ENCODE results near the gene GSN. TPM values are rescaled to one million over a fixed set of nuclear protein-coding genes. Genes with fewer than 3 reads are reported as not detected.

The GSN gene
- total RNA-seq, 5 donors from 2014 or later (not counting 1 experiment from before 2014, with no cell fraction given): 6.3 to 8.8 (median 8.4) TPM

DNA sequence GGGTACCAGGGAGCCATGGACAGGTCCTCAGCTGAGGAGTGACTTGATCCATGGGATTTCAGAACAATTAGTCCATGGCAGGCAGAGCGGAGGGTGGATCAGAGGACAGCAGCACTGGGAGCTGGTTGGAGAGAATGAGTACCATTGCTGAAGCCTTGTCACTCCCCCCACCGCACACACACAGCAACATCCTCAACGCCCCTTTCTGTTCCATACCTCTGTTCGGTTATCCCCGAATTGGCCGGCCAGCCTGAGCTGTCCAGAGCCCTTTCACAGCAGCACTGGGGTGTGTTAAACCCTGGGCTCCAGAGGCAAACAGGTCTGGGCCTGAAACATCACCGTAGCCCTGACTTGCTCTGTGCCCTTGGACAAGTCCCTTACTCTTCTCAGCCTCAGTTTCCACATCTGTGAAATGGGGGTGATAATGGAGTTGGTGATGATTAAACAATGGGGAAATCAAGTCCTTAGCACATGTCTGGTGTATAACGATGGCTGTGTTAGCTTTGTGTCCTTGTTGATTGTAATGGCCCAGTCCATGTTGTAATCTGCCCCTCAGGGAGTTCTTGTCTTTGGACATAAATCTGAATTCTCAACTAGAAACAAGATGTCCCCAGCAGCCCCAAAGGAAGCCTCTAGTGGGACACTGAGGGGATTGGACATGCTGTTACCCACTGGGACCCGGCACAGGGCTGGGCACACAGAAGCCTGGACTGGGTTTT is 16.9 kb downstream of the GSN start:
- Histone ChIP-seq H3K4me1 (ENCODE audit: control insufficient read depth in 1 of 2, extremely low read depth in 1 of 2, insufficient read depth in 2 of 2, low read length in 2 of 2) (no peaks in the 10 kb centered on the region), H3K9me3 (no peaks in the 10 kb centered on the region), H3K27me3 (replicated peaks in 1 of 2; ENCODE audit: control insufficient read depth in 2 of 2, extremely low read depth in 1 of 2, insufficient read depth in 2 of 2, low read length in 1 of 2) (no peaks in the 10 kb centered on the region), H3K4me3 (ENCODE audit: control insufficient read depth in 1 of 2, extremely low read depth in 1 of 2, low read length in 1 of 2) (no peak overlapping the region), H3K36me3 (ENCODE audit: control insufficient read depth in 2 of 2, extremely low read depth in 1 of 2, insufficient read depth in 1 of 2, low read length in 1 of 2) (no peaks in the 10 kb centered on the region), H3K27ac (ENCODE audit: low read length) (no peak overlapping the region)
- no peaks in the 10 kb centered on the region for H3K27me3 Mint-ChIP-seq
- no peak for DNase-seq
- no peaks in the 10 kb centered on the region for H3K9me3 Mint-ChIP-seq
- H3K4me1 Mint-ChIP-seq: peaks cover 0 to 2% (median 2%) of the 10 kb centered on the region in 3 donors
- ChIA-PET CTCF (no interaction called here), POLR2A (no interaction called here)
- 94% methylated on average over 6 of the region's 9 CpGs for WGBS (ENCODE audit: insufficient coverage)
- H3K4me3 Mint-ChIP-seq: no peak overlapping the region
- no peak overlapping the region for H3K27ac Mint-ChIP-seq
- no peak for ATAC-seq (replicated peaks in 1 of 4)
- peaks cover 10% of the 10 kb centered on the region for H3K36me3 Mint-ChIP-seq

DNA sequence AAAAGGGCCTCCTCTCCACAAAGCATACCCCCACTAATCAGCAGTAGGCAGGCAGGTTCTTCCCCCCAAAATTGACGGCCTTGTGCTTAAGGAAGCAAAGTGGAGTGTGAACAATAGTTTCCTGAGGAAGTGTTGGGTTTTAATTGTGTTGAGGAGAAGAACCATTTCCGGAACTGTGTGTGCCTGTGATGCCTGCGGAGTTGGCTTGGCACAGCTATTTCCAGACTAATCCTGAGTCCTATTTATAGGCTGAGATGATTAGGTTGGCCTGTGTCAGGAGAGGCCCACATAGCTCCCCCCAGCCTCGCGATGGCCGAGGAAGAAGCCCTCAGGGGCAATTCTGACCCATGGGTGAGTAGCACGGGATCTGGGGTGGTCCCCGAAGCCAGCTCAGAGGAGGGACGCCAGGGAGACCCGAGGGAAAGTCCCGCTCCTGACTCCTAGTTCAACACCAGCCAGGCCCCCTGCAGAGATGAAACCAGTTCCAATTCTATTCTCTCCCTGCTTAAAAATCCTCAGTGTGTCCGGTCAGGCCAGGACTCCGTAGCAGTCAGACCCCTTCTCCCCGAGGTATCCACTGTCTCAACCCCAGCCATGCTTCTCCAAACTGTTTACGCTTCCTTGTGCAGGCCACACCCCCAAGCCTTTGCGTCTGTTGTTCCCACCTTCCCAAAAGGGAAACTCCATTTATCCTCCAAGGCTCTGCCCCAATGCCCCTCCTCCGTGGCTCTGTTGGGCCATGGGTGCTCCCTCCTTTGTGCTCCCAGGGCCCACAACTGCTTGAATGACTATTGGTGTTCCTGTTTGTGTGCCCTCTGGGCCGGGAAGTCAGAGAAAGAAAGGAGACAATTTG is 18.1 kb downstream of the GSN start:
- Histone ChIP-seq H3K27ac (ENCODE audit: low read length) (no peak overlapping the region), H3K4me1 (ENCODE audit: control insufficient read depth in 1 of 2, extremely low read depth in 1 of 2, insufficient read depth in 2 of 2, low read length in 2 of 2) (no peaks in the 10 kb centered on the region), H3K4me3 (ENCODE audit: control insufficient read depth in 1 of 2, extremely low read depth in 1 of 2, low read length in 1 of 2) (no peak overlapping the region), H3K27me3 (replicated peaks in 1 of 2; ENCODE audit: control insufficient read depth in 2 of 2, extremely low read depth in 1 of 2, insufficient read depth in 2 of 2, low read length in 1 of 2) (no peaks in the 10 kb centered on the region), H3K9me3 (no peaks in the 10 kb centered on the region), H3K36me3 (ENCODE audit: control insufficient read depth in 2 of 2, extremely low read depth in 1 of 2, insufficient read depth in 1 of 2, low read length in 1 of 2) (no peaks in the 10 kb centered on the region)
- 67% methylated on average over 16 of the region's 18 CpGs for WGBS (ENCODE audit: insufficient coverage)
- no peak overlapping the region for H3K27ac Mint-ChIP-seq
- H3K36me3 Mint-ChIP-seq: peaks cover 10% of the 10 kb centered on the region
- DNase-seq: no peak
- POLR2A ChIA-PET: no interaction called here
- CTCF ChIA-PET: no interaction called here
- no peak overlapping the region for H3K4me3 Mint-ChIP-seq
- H3K27me3 Mint-ChIP-seq: no peaks in the 10 kb centered on the region
- no peaks in the 10 kb centered on the region for H3K9me3 Mint-ChIP-seq
- ATAC-seq (replicated peaks in 1 of 4): no peak
- H3K4me1 Mint-ChIP-seq: peaks cover 0 to 2% (median 2%) of the 10 kb centered on the region in 3 donors

DNA sequence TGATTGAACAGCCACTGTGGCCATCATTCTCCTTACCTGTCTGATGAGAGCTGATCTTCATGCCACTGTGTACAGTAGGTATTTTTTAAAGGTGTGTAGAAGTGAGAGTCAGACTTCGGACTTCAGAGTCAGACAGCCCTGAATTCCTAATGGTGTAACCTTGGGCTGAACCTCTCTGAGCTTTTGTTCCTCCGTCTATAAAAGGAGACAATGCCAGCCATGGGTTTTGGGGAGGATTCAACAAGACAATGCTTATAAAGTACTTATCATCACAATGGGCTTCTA is 18.7 kb downstream of the GSN start:
- Histone ChIP-seq H3K36me3 (ENCODE audit: control insufficient read depth in 2 of 2, extremely low read depth in 1 of 2, insufficient read depth in 1 of 2, low read length in 1 of 2) (no peaks in the 10 kb centered on the region), H3K9me3 (no peaks in the 10 kb centered on the region), H3K27ac (ENCODE audit: low read length) (no peak overlapping the region), H3K4me1 (ENCODE audit: control insufficient read depth in 1 of 2, extremely low read depth in 1 of 2, insufficient read depth in 2 of 2, low read length in 2 of 2) (no peaks in the 10 kb centered on the region), H3K27me3 (replicated peaks in 1 of 2; ENCODE audit: control insufficient read depth in 2 of 2, extremely low read depth in 1 of 2, insufficient read depth in 2 of 2, low read length in 1 of 2) (no peaks in the 10 kb centered on the region), H3K4me3 (ENCODE audit: control insufficient read depth in 1 of 2, extremely low read depth in 1 of 2, low read length in 1 of 2) (no peak overlapping the region)
- H3K4me1 Mint-ChIP-seq: peaks cover 0 to 2% (median 2%) of the 10 kb centered on the region in 3 donors
- no peaks in the 10 kb centered on the region for H3K27me3 Mint-ChIP-seq
- ATAC-seq (replicated peaks in 1 of 4): no peak
- ChIA-PET CTCF (no interaction called here), POLR2A (no interaction called here)
- no peak for DNase-seq
- H3K27ac Mint-ChIP-seq: no peak overlapping the region
- H3K9me3 Mint-ChIP-seq: no peaks in the 10 kb centered on the region
- no peak overlapping the region for H3K4me3 Mint-ChIP-seq
- H3K36me3 Mint-ChIP-seq: peaks cover 10% of the 10 kb centered on the region
- no CpG with 5 or more reads among the region's 2 CpGs for WGBS (ENCODE audit: insufficient coverage)

- CTCF ChIA-PET: no interaction called here
- Histone ChIP-seq H3K9me3 (no peaks in the 10 kb centered on the region), H3K4me1 (ENCODE audit: control insufficient read depth in 1 of 2, extremely low read depth in 1 of 2, insufficient read depth in 2 of 2, low read length in 2 of 2) (no peaks in the 10 kb centered on the region), H3K27me3 (replicated peaks in 1 of 2; ENCODE audit: control insufficient read depth in 2 of 2, extremely low read depth in 1 of 2, insufficient read depth in 2 of 2, low read length in 1 of 2) (no peaks in the 10 kb centered on the region), H3K36me3 (ENCODE audit: control insufficient read depth in 2 of 2, extremely low read depth in 1 of 2, insufficient read depth in 1 of 2, low read length in 1 of 2) (no peaks in the 10 kb centered on the region), H3K27ac (ENCODE audit: low read length) (no peak overlapping the region), H3K4me3 (ENCODE audit: control insufficient read depth in 1 of 2, extremely low read depth in 1 of 2, low read length in 1 of 2) (no peak overlapping the region)
- Mint-ChIP-seq H3K36me3 (peaks cover 10% of the 10 kb centered on the region), H3K9me3 (no peaks in the 10 kb centered on the region), H3K4me1 (peaks cover 0 to 2% (median 0%) of the 10 kb centered on the region in 3 donors), H3K27ac (no peak overlapping the region), H3K27me3 (no peaks in the 10 kb centered on the region), H3K4me3 (no peak overlapping the region)
- DNase-seq (no peak), ATAC-seq (replicated peaks in 1 of 4) (peak in 2 of 4 experiments; percentile 16 to 30)
- POLR2A ChIA-PET: interaction anchor here in 1 of 2 donors (0.6 kb wide), 1 partner anchor 154 kb away, joined by 4 read pairs; no protein-coding TSS in a partner anchor
- WGBS (ENCODE audit: insufficient coverage): 78% methylated on average over 7 of the region's 13 CpGs
Observed at GRCh38 chr9:121286973-121287741, 19.2 kb downstream of the GSN start.

GRCh38 chr9:121288673-121289025 is 20.7 kb downstream of the GSN start:
- H3K4me3 Mint-ChIP-seq: no peak overlapping the region
- Histone ChIP-seq H3K27me3 (replicated peaks in 1 of 2; ENCODE audit: control insufficient read depth in 2 of 2, extremely low read depth in 1 of 2, insufficient read depth in 2 of 2, low read length in 1 of 2) (peaks cover 0 to 4% of the 10 kb centered on the region in 2 experiments), H3K36me3 (ENCODE audit: control insufficient read depth in 2 of 2, extremely low read depth in 1 of 2, insufficient read depth in 1 of 2, low read length in 1 of 2) (no peaks in the 10 kb centered on the region), H3K4me3 (ENCODE audit: control insufficient read depth in 1 of 2, extremely low read depth in 1 of 2, low read length in 1 of 2) (no peak overlapping the region), H3K9me3 (no peaks in the 10 kb centered on the region), H3K4me1 (ENCODE audit: control insufficient read depth in 1 of 2, extremely low read depth in 1 of 2, insufficient read depth in 2 of 2, low read length in 2 of 2) (no peaks in the 10 kb centered on the region), H3K27ac (ENCODE audit: low read length) (no peak overlapping the region)
- H3K27me3 Mint-ChIP-seq: no peaks in the 10 kb centered on the region
- DNase-seq (no peak), ATAC-seq (replicated peaks in 1 of 4) (no peak)
- peaks cover 0 to 2% (median 0%) of the 10 kb centered on the region in 3 donors for H3K4me1 Mint-ChIP-seq
- WGBS (ENCODE audit: insufficient coverage): 100% methylated on average over 3 of the region's 4 CpGs
- POLR2A ChIA-PET: no interaction called here
- CTCF ChIA-PET: interaction anchor here in 1 of 2 donors (0.6 kb wide), 1 partner anchor 114 kb away, joined by 4 read pairs; no protein-coding TSS in a partner anchor
- H3K9me3 Mint-ChIP-seq: no peaks in the 10 kb centered on the region
- H3K36me3 Mint-ChIP-seq: peaks cover 8% of the 10 kb centered on the region
- no peak overlapping the region for H3K27ac Mint-ChIP-seq

GRCh38 chr9:121289026-121289771 is 21.2 kb downstream of the GSN start:
- H3K36me3 ChIP-seq (ENCODE audit: control insufficient read depth in 2 of 2, extremely low read depth in 1 of 2, insufficient read depth in 1 of 2, low read length in 1 of 2): no peaks in the 10 kb centered on the region
- H3K9me3 ChIP-seq: no peaks in the 10 kb centered on the region
- 82% methylated on average over 3 of the region's 10 CpGs for WGBS (ENCODE audit: insufficient coverage)
- peaks cover 0 to 2% (median 0%) of the 10 kb centered on the region in 3 donors for H3K4me1 Mint-ChIP-seq
- CTCF ChIA-PET: no interaction called here
- no peak overlapping the region for H3K4me3 ChIP-seq (ENCODE audit: control insufficient read depth in 1 of 2, extremely low read depth in 1 of 2, low read length in 1 of 2)
- H3K4me3 Mint-ChIP-seq: no peak overlapping the region
- H3K9me3 Mint-ChIP-seq: no peaks in the 10 kb centered on the region
- peaks cover 0 to 7% of the 10 kb centered on the region in 2 experiments for H3K27me3 ChIP-seq (replicated peaks in 1 of 2; ENCODE audit: control insufficient read depth in 2 of 2, extremely low read depth in 1 of 2, insufficient read depth in 2 of 2, low read length in 1 of 2)
- no peaks in the 10 kb centered on the region for H3K4me1 ChIP-seq (ENCODE audit: control insufficient read depth in 1 of 2, extremely low read depth in 1 of 2, insufficient read depth in 2 of 2, low read length in 2 of 2)
- H3K36me3 Mint-ChIP-seq: peaks cover 6% of the 10 kb centered on the region
- no peak overlapping the region for H3K27ac Mint-ChIP-seq
- H3K27ac ChIP-seq (ENCODE audit: low read length): no peak overlapping the region
- DNase-seq (no peak), ATAC-seq (replicated peaks in 1 of 4) (no peak)
- no peaks in the 10 kb centered on the region for H3K27me3 Mint-ChIP-seq
- POLR2A ChIA-PET: no interaction called here
